Prostate gland (tissue), 2 donors: Measurements from ENCODE around the gene TMEM258. TPM values are rescaled to one million over a fixed set of nuclear protein-coding genes. Genes with fewer than 3 reads are reported as not detected.

Experiments used
- DNase-seq: peaks from one replicate; pipeline ENCODE4 v3.0.0-alpha.2; 2019; ENCODE audit warnings: low spot score
- H3K27ac ChIP-seq, 2 donors: fragments of 200-600 bp; sonication (generic); 2 replicates each; pipeline ENCODE4 v1.5.1; 2017 to 2019
- H3K27me3 ChIP-seq: fragments of 200-600 bp; sonication (generic); replicated peaks from 2 replicates; pipeline ENCODE4 v1.5.1; 2019; ENCODE audit not compliant: insufficient read depth
- H3K36me3 ChIP-seq, 2 donors: fragments of 200-600 bp; sonication (generic); 1 replicate in 1 of 2; 2 replicates in 1 of 2; pipeline versions ENCODE4 v1.5.1 to v1.8.1; 2017 to 2019
- H3K4me1 ChIP-seq: fragments of 200-600 bp; sonication (generic); replicated peaks from 2 replicates; pipeline ENCODE4 v1.5.1; 2019
- H3K4me3 ChIP-seq, 2 donors: fragments of 200-600 bp; sonication (generic); 2 replicates each; pipeline ENCODE4 v1.5.1; 2017 to 2019
- H3K9me3 ChIP-seq: fragments of 200-600 bp; sonication (generic); 2 replicates; pipeline ENCODE4 v1.5.1; 2017
- POLR2A ChIP-seq: fragments of 450-650 bp; IDR thresholded peaks from one replicate; pipeline ENCODE4 v1.6.1; 2016; ENCODE audit warnings: antibody characterized with exemption, mild to moderate bottlenecking
- POLR2AphosphoS5 ChIP-seq: sonication (generic); formaldehyde crosslinking; IDR thresholded peaks from one replicate; pipeline ENCODE4 v1.6.1; 2017; ENCODE audit warnings: antibody characterized with exemption
- WGBS: methylation state at CpG from one replicate; pipeline ENCODE4 v1.1.5; 2018; 5-methylcytosine and 5-hydroxymethylcytosine counted together
- intact Hi-C: fragments of 100-400 bp; cut with DNase I; formaldehyde crosslinking; loops from one replicate; pipeline ENCODE4 v1.14.2; 2022
- total RNA-seq, 2 donors: library from RNA; depleted of rRNA; stranded (reverse); fragments of >200 nt; gene quantifications; one replicate each; pipeline ENCODE4 v1.1.0, GENCODE V29; 2016
- TF ChIP-seq, protein P1 (sequence below), 4 experiments: fragments of 200-600 bp in 2 of 4; fragments of 450-650 bp in 2 of 4; sonication (generic) in 2 of 4; IDR thresholded peaks; 1 replicate in 3 of 4; 2 replicates in 1 of 4; pipeline ENCODE4 v1.5.1; 2016 to 2019; ENCODE audit warnings: antibody characterized with exemption in 4 of 4, mild to moderate bottlenecking in 2 of 4, moderate library complexity in 2 of 4

TMEM258 gene
- total RNA-seq, 2 donors from 2014 or later = 34.8 to 82.9 TPM

DNA sequence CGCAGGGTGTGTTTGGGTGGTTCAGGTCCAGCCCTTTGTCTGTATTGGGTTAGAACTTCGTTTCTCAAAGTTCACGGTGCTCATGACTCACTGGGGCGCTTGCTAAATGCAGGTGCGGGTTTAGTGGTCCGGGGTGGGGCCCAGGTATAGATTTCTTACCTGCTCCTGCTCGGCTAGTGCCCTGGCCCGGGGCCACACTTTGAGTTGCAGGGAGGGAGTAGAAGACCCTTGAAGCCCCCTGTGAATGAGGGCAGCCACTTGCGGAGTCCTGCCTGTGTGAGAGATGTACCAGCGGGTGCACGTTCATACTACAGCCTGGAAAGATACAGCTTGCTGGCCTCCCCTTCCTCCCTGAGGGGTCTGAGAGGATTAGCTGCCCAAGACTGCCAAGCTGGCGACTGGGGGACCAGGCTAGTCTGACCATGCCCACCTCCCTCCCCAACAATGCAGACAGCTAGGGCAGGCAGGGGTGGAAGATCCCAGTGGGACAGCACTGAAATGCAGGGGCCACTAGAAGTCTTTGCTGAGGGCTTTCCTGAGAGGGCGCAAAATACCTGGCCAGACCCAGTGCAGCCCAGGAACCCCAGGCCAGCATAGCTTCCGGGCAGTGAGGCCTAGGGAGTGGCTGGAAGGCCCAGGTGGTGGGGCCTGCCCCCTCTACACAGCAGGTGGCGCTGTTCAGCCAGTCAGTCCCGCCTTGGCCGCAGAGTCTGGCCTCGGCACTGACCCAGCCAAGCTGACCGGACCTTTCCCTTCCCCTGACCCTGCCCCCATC, 45.0 kb downstream of the TMEM258 start:
- no peak overlapping the region for H3K27ac ChIP-seq
- no peaks in the 10 kb centered on the region for H3K36me3 ChIP-seq
- H3K27me3 ChIP-seq = no peaks in the 10 kb centered on the region
- TF ChIP-seq POLR2AphosphoS5 = no peak
- TF ChIP-seq POLR2A = no peak
- TF ChIP-seq, protein P1, sequence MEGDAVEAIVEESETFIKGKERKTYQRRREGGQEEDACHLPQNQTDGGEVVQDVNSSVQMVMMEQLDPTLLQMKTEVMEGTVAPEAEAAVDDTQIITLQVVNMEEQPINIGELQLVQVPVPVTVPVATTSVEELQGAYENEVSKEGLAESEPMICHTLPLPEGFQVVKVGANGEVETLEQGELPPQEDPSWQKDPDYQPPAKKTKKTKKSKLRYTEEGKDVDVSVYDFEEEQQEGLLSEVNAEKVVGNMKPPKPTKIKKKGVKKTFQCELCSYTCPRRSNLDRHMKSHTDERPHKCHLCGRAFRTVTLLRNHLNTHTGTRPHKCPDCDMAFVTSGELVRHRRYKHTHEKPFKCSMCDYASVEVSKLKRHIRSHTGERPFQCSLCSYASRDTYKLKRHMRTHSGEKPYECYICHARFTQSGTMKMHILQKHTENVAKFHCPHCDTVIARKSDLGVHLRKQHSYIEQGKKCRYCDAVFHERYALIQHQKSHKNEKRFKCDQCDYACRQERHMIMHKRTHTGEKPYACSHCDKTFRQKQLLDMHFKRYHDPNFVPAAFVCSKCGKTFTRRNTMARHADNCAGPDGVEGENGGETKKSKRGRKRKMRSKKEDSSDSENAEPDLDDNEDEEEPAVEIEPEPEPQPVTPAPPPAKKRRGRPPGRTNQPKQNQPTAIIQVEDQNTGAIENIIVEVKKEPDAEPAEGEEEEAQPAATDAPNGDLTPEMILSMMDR (IDR thresholded peaks at IDR 0.05) = peak; percentile 52 to 86 (median 74)
- no peaks in the 10 kb centered on the region for H3K9me3 ChIP-seq
- H3K4me1 ChIP-seq = no peaks in the 10 kb centered on the region
- WGBS = 58% methylated on average over 19 of the region's 19 CpGs
- no peak overlapping the region for H3K4me3 ChIP-seq
- intact Hi-C loops = loop anchor here (5.0 kb wide), 1 partner anchor 360 kb away; no protein-coding TSS in a partner anchor
- peak; percentile 64 for DNase-seq

DNA sequence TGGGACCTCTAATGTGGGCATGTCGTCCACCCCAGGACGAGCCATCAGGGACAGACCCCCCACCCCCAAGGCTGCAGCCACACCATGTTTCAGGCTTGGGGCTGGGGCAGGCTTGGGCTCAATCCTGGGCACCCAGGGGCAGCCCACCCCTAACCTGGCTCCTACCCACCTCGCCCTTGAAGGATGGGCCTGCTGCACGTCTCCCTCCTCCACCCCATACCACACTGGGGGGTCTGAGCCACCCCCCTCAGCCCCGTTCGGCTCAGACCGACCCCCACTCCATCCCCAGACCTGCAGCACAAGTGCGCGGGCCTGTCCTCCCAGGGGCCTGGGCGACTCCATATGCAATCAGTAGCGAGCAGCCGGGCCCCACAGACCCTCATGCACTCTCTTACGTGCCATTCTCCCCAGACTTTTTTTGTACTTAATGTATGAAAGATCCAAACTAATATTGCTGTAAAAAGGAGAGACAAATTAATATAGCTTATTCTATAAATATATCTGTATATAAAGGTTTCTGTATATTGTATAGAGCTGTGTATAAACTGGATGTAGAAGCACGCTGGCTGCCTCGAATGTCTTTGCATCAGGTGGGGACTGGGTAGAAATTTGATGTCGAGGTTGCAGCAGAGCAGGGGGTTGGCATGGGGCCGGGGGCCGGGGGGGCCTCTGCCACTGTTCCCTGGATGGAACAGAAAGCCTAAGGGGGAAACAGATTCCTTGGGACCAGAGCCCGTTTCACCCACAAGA, 45.8 kb downstream of the TMEM258 start:
- Histone ChIP-seq H3K4me3 (no peak overlapping the region), H3K4me1 (no peaks in the 10 kb centered on the region), H3K9me3 (no peaks in the 10 kb centered on the region), H3K36me3 (no peaks in the 10 kb centered on the region), H3K27me3 (no peaks in the 10 kb centered on the region), H3K27ac (no peak overlapping the region)
- 78% methylated on average over 19 of the region's 19 CpGs for WGBS
- intact Hi-C loops = loop anchor here (5.0 kb wide), 1 partner anchor 361 kb away; no protein-coding TSS in a partner anchor
- no peak for DNase-seq
- TF ChIP-seq POLR2AphosphoS5 (no peak), POLR2A (no peak)
- TF ChIP-seq, protein P1 (IDR thresholded peaks at IDR 0.05) = no peak

DNA sequence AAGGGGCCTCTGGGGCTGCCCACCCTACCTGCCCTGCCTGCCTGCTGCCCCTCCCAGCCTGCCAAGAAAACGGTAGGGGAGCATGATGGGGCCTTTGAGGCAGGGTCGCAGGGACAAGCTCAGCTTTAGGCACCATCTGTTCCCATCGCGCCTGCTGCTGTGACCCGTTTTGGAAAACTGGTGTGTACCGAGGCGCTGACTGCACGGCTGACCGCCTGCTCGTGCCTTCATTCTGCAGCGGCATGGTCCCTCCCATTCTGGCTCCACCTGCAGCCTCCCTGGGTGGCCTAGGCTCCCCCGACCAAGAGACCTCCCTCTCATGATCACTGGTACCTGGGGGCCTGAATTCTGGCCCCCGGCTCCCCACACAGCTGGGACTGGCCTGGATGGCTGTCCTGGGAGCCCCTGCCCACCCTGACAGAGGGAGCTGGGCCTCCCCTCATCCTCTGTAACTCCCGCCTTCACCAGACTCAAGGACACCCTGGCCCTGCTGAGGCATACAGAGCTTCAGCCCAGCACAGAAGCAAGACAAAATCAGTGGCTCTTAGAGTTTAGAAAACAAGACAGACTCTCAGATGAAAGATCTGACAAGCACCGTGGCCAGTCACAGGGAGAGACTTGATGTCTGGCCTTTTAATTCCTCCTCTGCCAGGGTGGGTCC, 46.5 kb downstream of the TMEM258 start:
- no peak overlapping the region for H3K27ac ChIP-seq
- DNase-seq = no peak

DNA sequence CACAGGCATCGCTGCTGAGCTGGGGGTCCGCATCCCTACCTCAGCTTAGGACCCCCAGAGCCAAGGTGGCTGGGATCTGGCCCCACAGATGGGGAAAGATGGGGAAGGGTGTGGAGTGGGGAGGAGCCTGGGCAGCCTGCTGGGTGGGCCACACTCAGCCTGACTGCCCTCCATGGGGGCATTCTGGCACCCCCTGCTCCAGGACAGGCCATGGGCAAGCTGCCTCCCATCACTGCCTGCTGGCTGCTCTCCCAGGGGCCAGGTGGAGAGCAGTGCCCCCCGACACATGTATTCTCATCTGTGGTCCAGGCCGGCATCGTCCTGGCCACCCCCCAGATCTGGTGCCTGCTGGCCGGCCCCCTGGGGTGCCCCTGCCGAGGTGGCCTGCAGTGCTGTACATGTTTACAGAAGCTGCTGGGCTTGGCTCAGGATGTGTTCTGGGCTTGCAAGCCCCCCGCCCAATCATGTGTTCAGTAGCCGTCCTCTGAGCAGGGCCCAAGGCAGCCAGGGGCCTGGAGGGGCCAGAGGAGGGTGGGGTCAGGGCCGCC, 47.7 kb downstream of the TMEM258 start:
- TF ChIP-seq, protein P1 (IDR thresholded peaks at IDR 0.05) = no peak
- WGBS = 82% methylated on average over 10 of the region's 10 CpGs
- Histone ChIP-seq H3K9me3 (no peaks in the 10 kb centered on the region), H3K4me1 (no peaks in the 10 kb centered on the region), H3K27me3 (no peaks in the 10 kb centered on the region), H3K36me3 (no peaks in the 10 kb centered on the region), H3K4me3 (no peak overlapping the region), H3K27ac (no peak overlapping the region)
- intact Hi-C loops = loop anchor here (5.0 kb wide), 1 partner anchor 363 kb away; no protein-coding TSS in a partner anchor
- DNase-seq = no peak

More for the DNA sequence above, 46.5 kb downstream of the TMEM258 start:
- H3K4me1 ChIP-seq = no peaks in the 10 kb centered on the region
- 43% methylated on average over 15 of the region's 15 CpGs for WGBS
- no peak overlapping the region for H3K4me3 ChIP-seq
- H3K27me3 ChIP-seq = no peaks in the 10 kb centered on the region
- H3K36me3 ChIP-seq = no peaks in the 10 kb centered on the region
- no peak for TF ChIP-seq POLR2AphosphoS5
- TF ChIP-seq, protein P1 (IDR thresholded peaks at IDR 0.05) = no peak
- no peak for TF ChIP-seq POLR2A
- intact Hi-C loops = loop anchor here (5.0 kb wide), 1 partner anchor 361 kb away; no protein-coding TSS in a partner anchor
- no peaks in the 10 kb centered on the region for H3K9me3 ChIP-seq
